IMR-90 (cell line): Measurements from ENCODE around the gene SFXN2. TPM values are rescaled to one million over a fixed set of nuclear protein-coding genes. Genes with fewer than 3 reads are reported as not detected.

ENCODE experiments used
- ATAC-seq: fragments of 200-7000 bp; cut with Tn5 transposase; 2 replicates; pipeline ENCODE4 v1.9.1; 2020; ENCODE audit warnings: low read depth, mild to moderate bottlenecking, moderate library complexity
- BruUV-seq: library from RNA; stranded (reverse); fragments of 400-500 nt; replicated peaks from 2 replicates; lab custom pipeline; 2021; lab: Mats Ljungman, UMichigan
- CTCF ChIA-PET: fragments of 300-600 bp; formaldehyde crosslinking; extraction: SDS; loops from one replicate; lab custom pipeline; 2021; ENCODE audit warnings: antibody characterized with exemption; lab: Yijun Ruan, JAX
- POLR2A ChIA-PET: fragments of 300-600 bp; sonication (Branson Sonifier 250); formaldehyde crosslinking; loops from one replicate; lab custom pipeline; 2022; ENCODE audit warnings: antibody characterized with exemption; ENCODE audit not compliant: unreplicated experiment; lab: Charles Lee
- DNase-seq: peaks from one replicate; pipeline ENCODE4 v3.0.0; 2013
- H2AFZ ChIP-seq: replicated peaks from 2 replicates; pipeline ENCODE3; 2013; ENCODE audit warnings: low read length, mild to moderate bottlenecking; ENCODE audit not compliant: poor library complexity
- H2AK5ac ChIP-seq: 2 replicates; pipeline ENCODE4 v1.6.1; 2013; ENCODE audit warnings: low read depth, low read length, inconsistent platforms
- H2AK9ac ChIP-seq: replicated peaks from 2 replicates; pipeline ENCODE3; 2013; ENCODE audit warnings: mild to moderate bottlenecking, low read depth, low read length, moderate library complexity; ENCODE audit not compliant: poor library complexity
- H2BK120ac ChIP-seq: 2 replicates; pipeline ENCODE4 v1.6.1; 2013; ENCODE audit warnings: low read depth, low read length, inconsistent platforms
- H2BK15ac ChIP-seq: 3 replicates; pipeline ENCODE4 v1.6.1; 2013; ENCODE audit warnings: low read depth, low read length, inconsistent platforms
- H2BK20ac ChIP-seq: 2 replicates; pipeline ENCODE4 v1.6.1; 2013; ENCODE audit warnings: low read depth, mild to moderate bottlenecking, inconsistent platforms, low read length, moderate library complexity
- H2BK5ac ChIP-seq: 2 replicates; pipeline ENCODE4 v1.6.1; 2013; ENCODE audit warnings: mild to moderate bottlenecking, low read depth, low read length, inconsistent platforms; ENCODE audit not compliant: poor library complexity, severe bottlenecking
- H3K14ac ChIP-seq: replicated peaks from 2 replicates; pipeline ENCODE4 v1.6.1; 2013; ENCODE audit warnings: low read depth, low read length, inconsistent platforms
- H3K18ac ChIP-seq: 2 replicates; pipeline ENCODE4 v1.6.1; 2013; ENCODE audit warnings: low read depth, low read length, control low read depth
- H3K23ac ChIP-seq: 2 replicates; pipeline ENCODE4 v1.6.1; 2013; ENCODE audit warnings: low read depth, low read length, inconsistent platforms
- H3K27ac ChIP-seq: 2 replicates; pipeline ENCODE4 v1.5.1; 2013; ENCODE audit warnings: mild to moderate bottlenecking, control low read depth, low read length; ENCODE audit not compliant: insufficient read depth
- H3K27me3 ChIP-seq: 2 replicates; pipeline ENCODE4 v1.6.1; 2013; ENCODE audit warnings: low read length; ENCODE audit not compliant: control insufficient read depth, insufficient read depth
- H3K36me3 ChIP-seq: 2 replicates; pipeline ENCODE4 v1.6.1; 2013; ENCODE audit warnings: low read length, mixed read lengths; ENCODE audit not compliant: control insufficient read depth, insufficient read depth
- H3K4ac ChIP-seq: 2 replicates; pipeline ENCODE4 v1.6.1; 2013; ENCODE audit warnings: low read depth, low read length, inconsistent platforms
- H3K4me1 ChIP-seq: 2 replicates; pipeline ENCODE4 v1.6.1; 2013; ENCODE audit warnings: low read length, mixed read lengths; ENCODE audit not compliant: control insufficient read depth, insufficient read depth
- H3K4me2 ChIP-seq: 2 replicates; pipeline ENCODE4 v1.6.1; 2013; ENCODE audit warnings: low read depth, mild to moderate bottlenecking, control low read depth, low read length, moderate library complexity
- H3K4me3 ChIP-seq: 2 replicates; pipeline ENCODE4 v1.5.1; 2013; ENCODE audit warnings: low read depth, mild to moderate bottlenecking, control low read depth, low read length, moderate library complexity; ENCODE audit not compliant: insufficient read depth
- H3K56ac ChIP-seq: 2 replicates; pipeline ENCODE4 v1.6.1; 2013; ENCODE audit warnings: low read length, inconsistent platforms; ENCODE audit not compliant: insufficient read depth; ENCODE audit errors: extremely low read depth
- H3K79me1 ChIP-seq, 2 experiments: 2 replicates each; pipeline ENCODE4 v1.6.1; 2013; ENCODE audit warnings: low read length in 2 of 2, inconsistent platforms in 1 of 2, low read depth in 1 of 2
- H3K9ac ChIP-seq: 2 replicates; pipeline ENCODE4 v1.6.1; 2013; ENCODE audit warnings: low read depth, low read length, control low read depth
- H3K9me1 ChIP-seq: 2 replicates; pipeline ENCODE4 v1.6.1; 2013; ENCODE audit warnings: low read length, inconsistent platforms; ENCODE audit not compliant: insufficient read depth
- H3K9me3 ChIP-seq: 2 replicates; pipeline ENCODE4 v1.6.1; 2013; ENCODE audit warnings: low read length; ENCODE audit not compliant: control insufficient read depth, insufficient read depth
- H4K20me1 ChIP-seq: 2 replicates; pipeline ENCODE4 v1.6.1; 2013; ENCODE audit warnings: low read length, inconsistent platforms; ENCODE audit not compliant: insufficient read depth
- H4K5ac ChIP-seq: 2 replicates; pipeline ENCODE4 v1.6.1; 2013; ENCODE audit warnings: mild to moderate bottlenecking, low read depth, low read length, control low read depth
- H4K8ac ChIP-seq, 2 experiments: 2 replicates each; pipeline ENCODE4 v1.6.1; 2013; ENCODE audit warnings: low read depth in 2 of 2, low read length in 2 of 2, control low read depth in 1 of 2, inconsistent platforms in 1 of 2
- H4K91ac ChIP-seq: 2 replicates; pipeline ENCODE4 v1.6.1; 2013; ENCODE audit warnings: low read depth, low read length, inconsistent platforms; ENCODE audit not compliant: insufficient read depth
- BHLHE40 ChIP-seq: fragments of 150-350 bp; IDR thresholded peaks from 2 replicates; pipeline ENCODE4 v1.6.1; 2016; ENCODE audit warnings: mild to moderate bottlenecking, low read depth, low read length
- CEBPB ChIP-seq: IDR thresholded peaks from 2 replicates; pipeline ENCODE4 v1.6.1; 2012; ENCODE audit warnings: low read depth, low read length, improper control_type of control experiment
- WGBS, 2 experiments: methylation state at CpG; one replicate each; pipeline versions ENCODE4 v1.1.5 to v1.1.7; 2013; ENCODE audit warnings: missing lambda C conversion rate in 2 of 2; ENCODE audit not compliant: insufficient read length in 1 of 2; ENCODE audit errors: extremely low coverage in 2 of 2; 5-methylcytosine and 5-hydroxymethylcytosine counted together
- dilution Hi-C: fragments of 300-500 bp; cut with HindIII; formaldehyde crosslinking; loops from one replicate; pipeline ENCODE4 v1.14.3; 2018; ENCODE audit warnings: low sequenced_read_pairs; ENCODE audit not compliant: unreplicated experiment
- in situ Hi-C: fragments of 300-500 bp; cut with MboI; formaldehyde crosslinking; loops from 3 replicates; pipeline ENCODE4 v1.14.3; 2019; ENCODE audit warnings: low sequenced_read_pairs, inconsistent platforms, mixed read lengths
- intact Hi-C: fragments of 100-400 bp; cut with micrococcal nuclease; formaldehyde crosslinking; loops from 2 replicates; pipeline ENCODE4 v1.10.0; 2022
- polyA plus RNA-seq, 3 experiments: library from polyadenylated mRNA; depleted of rRNA; stranded (reverse); fragments of >200 nt; gene quantifications; 2 replicates each; pipeline ENCODE4 v1.2.3, GENCODE V29; 2012; ENCODE audit warnings: low replicate concordance in 1 of 3
- total RNA-seq: library from RNA; depleted of rRNA; stranded (reverse); fragments of >200 nt; gene quantifications from 2 replicates; pipeline ENCODE4 v1.2.3, GENCODE V29; 2012

SFXN2 gene
- total and polyA plus RNA-seq, 2 of the 4 experiments (the other 2 are of a cell fraction): 6.9 to 11.7 TPM

GRCh38 chr10:102678068-102678400 lies 36.4 kb upstream of the SFXN2 start:
- 80% methylated on average over 3 of the region's 9 CpGs; no CpG with 5 or more reads in 1 of the 2 experiments for WGBS, 2 experiments
- Histone ChIP-seq H3K27ac (peak overlapping the region; percentile 99; the same call in 1 of the 2 replicates), H3K9me3 (no peaks in the 10 kb centered on the region), H3K4me1 (peaks cover 49% of the 10 kb centered on the region), H3K23ac (peak overlapping the region; percentile 82), H2AK9ac (no peak overlapping the region), H3K36me3 (peaks cover 9% of the 10 kb centered on the region; the same call in 1 of the 2 replicates), H2BK120ac (peak overlapping the region; percentile 85), H2AK5ac (peak overlapping the region; percentile 83), H3K18ac (peak overlapping the region; percentile 86; the same call in 1 of the 2 replicates), H3K27me3 (no peaks in the 10 kb centered on the region), H2BK5ac (no peak overlapping the region), H4K5ac (peak overlapping the region; percentile 82; the same call in 1 of the 2 replicates), H3K56ac (no peak overlapping the region), H4K8ac (peak overlapping the region; percentile 22 to 83; a peak in 2 of 4 replicates), H2BK15ac (peak overlapping the region; percentile 79; the same call in 2 of the 3 replicates), H4K91ac (peak overlapping the region; percentile 83), H3K14ac (no peak overlapping the region; the same call in 1 of the 2 replicates), H3K79me1 (peaks cover 9 to 50% of the 10 kb centered on the region in 2 experiments; a peak in 3 of 4 replicates), H3K9ac (peak overlapping the region; percentile 52), H2AFZ (no peak overlapping the region), H3K9me1 (peaks cover 27% of the 10 kb centered on the region), H4K20me1 (no peaks in the 10 kb centered on the region), H2BK20ac (peak overlapping the region; percentile 84), H3K4me2 (no peak overlapping the region), H3K4me3 (no peak overlapping the region), H3K4ac (peak overlapping the region; percentile 66)
- no TSS peak for BruUV-seq
- no peak for DNase-seq
- dilution Hi-C loops: no loop called here
- no peak for TF ChIP-seq CEBPB
- no peak for TF ChIP-seq BHLHE40
- ChIA-PET CTCF (interaction anchor here (0.7 to 2.9 kb wide), 5 partner anchors 10 to 42 kb away, joined by 3 to 14 read pairs (median 4); partner anchors contain the start of genes ARL3 and SFXN2), POLR2A (no interaction called here)
- ATAC-seq: no peak
- intact Hi-C loops: loop anchor here (2.0 kb wide), 1 partner anchor 35 kb away; no protein-coding TSS in a partner anchor
- in situ Hi-C loops: no loop called here
